GM12878 (cell line): Measurements from ENCODE around the gene TMEM198. TPM values are rescaled to one million over a fixed set of nuclear protein-coding genes. Genes with fewer than 3 reads are reported as not detected.

ENCODE experiments used
- CUX1 ChIP-seq: IDR thresholded peaks from 2 replicates; pipeline ENCODE4 v1.6.1; 2012; ENCODE audit warnings: improper control_type of control experiment, low read depth, low read length; ENCODE audit not compliant: insufficient replicate concordance
- EED ChIP-seq: sonication (generic); IDR thresholded peaks from 2 replicates; pipeline ENCODE4 v1.6.1; 2016; ENCODE audit warnings: antibody characterized with exemption, low read depth
- ZBTB11 ChIP-seq: fragments of 450-650 bp; formaldehyde crosslinking; IDR thresholded peaks from 2 replicates; pipeline ENCODE4 v1.5.0; 2022; ENCODE audit warnings: mild to moderate bottlenecking, missing genetic modification characterization
- polyA plus RNA-seq, 11 experiments: library from polyadenylated mRNA; depleted of rRNA in 4 of 11; unstranded in 6 of 11; stranded (reverse) in 5 of 11; fragments of >200 nt; fragmentation: Nextera tagmentation in 4 of 11; fragmentation: Illumina TruSeq in 1 of 11; extraction: Ambion mirVana in 4 of 11; extraction: Trizol in 1 of 11; gene quantifications; 1 replicate in 1 of 11; 2 replicates in 10 of 11; pipeline versions ENCODE4 v1.2.1 to v1.2.3, GENCODE V29; 2011 to 2016; ENCODE audit warnings: inconsistent platforms in 2 of 11, missing spikeins in 2 of 11, low read depth in 1 of 11
- total RNA-seq, 4 experiments: library from RNA; depleted of rRNA in 3 of 4; stranded (reverse); fragments of >200 nt in 3 of 4; fragmentation: Illumina TruSeq in 1 of 4; extraction: Trizol in 1 of 4; gene quantifications; 2 replicates each; pipeline versions ENCODE4 v1.2.1 to v1.2.3, GENCODE V29; 2013 to 2021
- TF ChIP-seq, protein P1 (sequence below): fragments of 450-650 bp; IDR thresholded peaks from 2 replicates; pipeline ENCODE4 v1.6.1; 2016; ENCODE audit warnings: mild to moderate bottlenecking

The TMEM198 gene
- total and polyA plus RNA-seq, 10 of the 15 experiments (the other 5 are each of a cell fraction or from before 2014, with no cell fraction given), result 0.16 to 1.2 (median 0.65) TPM; not detected in 2

DNA sequence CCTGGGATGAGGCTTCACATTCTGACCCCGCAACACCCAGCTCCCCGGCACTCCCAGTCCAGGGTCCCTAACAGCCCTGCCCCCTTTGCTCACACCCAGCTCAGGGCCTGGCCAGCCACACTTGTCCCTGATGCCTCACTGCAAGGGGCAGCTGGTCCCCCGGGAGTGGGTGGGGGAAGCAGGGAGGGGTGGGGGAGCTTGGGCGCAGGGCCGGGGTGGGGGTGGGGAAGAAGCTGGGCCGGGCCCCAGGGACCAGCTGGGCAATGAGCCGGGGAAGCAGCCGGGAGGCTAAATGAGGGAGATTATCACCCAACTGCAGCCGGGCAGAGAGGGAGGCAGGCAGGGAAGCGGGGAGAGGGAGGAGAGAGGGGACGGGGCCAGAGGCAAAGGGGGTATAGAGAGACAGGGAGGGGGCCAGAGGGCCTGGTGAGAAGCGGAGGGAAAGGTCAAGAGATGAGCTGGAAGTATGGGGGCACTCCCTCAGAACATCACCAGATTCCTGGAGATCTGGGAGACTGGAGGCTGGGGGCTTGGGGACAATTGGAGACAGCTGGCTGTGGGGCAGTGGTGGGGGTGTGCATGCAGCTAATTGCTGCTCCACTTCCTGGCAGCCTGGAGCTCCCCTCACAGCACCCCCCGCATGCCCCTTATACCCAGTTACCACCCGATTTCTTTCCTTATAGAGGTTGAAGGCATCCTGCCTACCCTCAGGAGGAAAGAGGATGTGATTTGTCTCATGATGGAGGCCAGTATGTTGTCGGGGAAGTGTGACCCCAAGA, 32.1 kb upstream of the TMEM198 start (continued):
- TF ChIP-seq CUX1 (no peak), EED (no peak), ZBTB11 (CRISPR knock-in tag) (no peak)
- TF ChIP-seq, protein P1, sequence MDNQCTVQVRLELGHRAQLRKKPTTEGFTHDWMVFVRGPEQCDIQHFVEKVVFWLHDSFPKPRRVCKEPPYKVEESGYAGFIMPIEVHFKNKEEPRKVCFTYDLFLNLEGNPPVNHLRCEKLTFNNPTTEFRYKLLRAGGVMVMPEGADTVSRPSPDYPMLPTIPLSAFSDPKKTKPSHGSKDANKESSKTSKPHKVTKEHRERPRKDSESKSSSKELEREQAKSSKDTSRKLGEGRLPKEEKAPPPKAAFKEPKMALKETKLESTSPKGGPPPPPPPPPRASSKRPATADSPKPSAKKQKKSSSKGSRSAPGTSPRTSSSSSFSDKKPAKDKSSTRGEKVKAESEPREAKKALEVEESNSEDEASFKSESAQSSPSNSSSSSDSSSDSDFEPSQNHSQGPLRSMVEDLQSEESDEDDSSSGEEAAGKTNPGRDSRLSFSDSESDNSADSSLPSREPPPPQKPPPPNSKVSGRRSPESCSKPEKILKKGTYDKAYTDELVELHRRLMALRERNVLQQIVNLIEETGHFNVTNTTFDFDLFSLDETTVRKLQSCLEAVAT, result no peak
